ENCODE measurements around the gene S100A12. TPM values are rescaled to one million over a fixed set of nuclear protein-coding genes. Genes with fewer than 3 reads are reported as not detected.
"Not testable (repeated sequence)": the region's sequence is repeated elsewhere in the genome, so short reads cannot be mapped to it uniquely, and the experiment has no call there.

S100A12 gene
- total and polyA plus RNA-seq, 2 donors (not counting 3 experiments of a cell fraction or from before 2014, with no cell fraction given): not detected

DNA sequence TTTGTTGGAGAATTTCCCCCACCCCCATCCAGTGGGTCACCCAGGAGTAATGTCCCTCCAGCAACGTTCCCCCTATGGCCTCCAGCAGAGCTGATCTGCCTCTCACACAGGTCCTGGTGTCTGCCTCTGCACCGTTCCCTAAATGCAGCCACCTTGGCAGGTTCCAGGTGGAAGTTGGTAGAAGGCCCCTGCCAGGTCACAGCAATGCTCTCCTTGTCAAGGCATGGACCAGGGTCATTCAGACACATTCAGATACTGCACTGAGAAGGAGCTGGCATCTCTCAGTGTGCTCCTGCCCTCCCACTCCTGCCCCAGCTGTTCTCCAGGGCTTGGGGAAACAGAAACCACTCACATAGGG, 44.0 kb upstream of the S100A12 start:
- H2AFZ ChIP-seq (ENCODE audit: low read depth, low read length); H3K4me1 ChIP-seq (ENCODE audit: control insufficient read depth, extremely low read depth, insufficient read depth, low read length); H4K20me1 ChIP-seq (replicated peaks; ENCODE audit: control insufficient read depth, extremely low read depth, insufficient read depth, low read length); H3K9ac ChIP-seq (replicated peaks; ENCODE audit: extremely low read depth, insufficient read depth, low read length); H3K9me1 ChIP-seq (replicated peaks; ENCODE audit: control insufficient read depth, extremely low read depth, insufficient read depth, low read length); DNase-seq (ENCODE audit: low read depth, low spot score); BruUV-seq (replicated peaks); dilution Hi-C loops (cut with MboI; ENCODE audit: extremely low pct_ligation_motif_present, low sequenced_read_pairs); H3K27me3 ChIP-seq (ENCODE audit: control insufficient read depth in 2 of 2, insufficient read depth in 2 of 2, low read length in 2 of 2); H3K27ac ChIP-seq (ENCODE audit: insufficient read depth, low read depth, low read length); H3K4me2 ChIP-seq (ENCODE audit: insufficient read depth, low read length); CTCF ChIA-PET; intact Hi-C loops (cut with micrococcal nuclease); FAIRE-seq; H3K36me3 ChIP-seq (ENCODE audit: control insufficient read depth in 2 of 2, extremely low read depth in 1 of 2, insufficient read depth in 2 of 2, low read length in 2 of 2); POLR2A ChIA-PET; H3K4me3 ChIP-seq (replicated peaks in 1 of 3; ENCODE audit: insufficient read depth in 1 of 3, low read depth in 1 of 3, low read length in 3 of 3); H3K79me2 ChIP-seq (ENCODE audit: control insufficient read depth, insufficient read depth, low read length); H3K9me3 ChIP-seq (replicated peaks; ENCODE audit: control insufficient read depth, insufficient read depth, low read length): not testable (repeated sequence)

DNA sequence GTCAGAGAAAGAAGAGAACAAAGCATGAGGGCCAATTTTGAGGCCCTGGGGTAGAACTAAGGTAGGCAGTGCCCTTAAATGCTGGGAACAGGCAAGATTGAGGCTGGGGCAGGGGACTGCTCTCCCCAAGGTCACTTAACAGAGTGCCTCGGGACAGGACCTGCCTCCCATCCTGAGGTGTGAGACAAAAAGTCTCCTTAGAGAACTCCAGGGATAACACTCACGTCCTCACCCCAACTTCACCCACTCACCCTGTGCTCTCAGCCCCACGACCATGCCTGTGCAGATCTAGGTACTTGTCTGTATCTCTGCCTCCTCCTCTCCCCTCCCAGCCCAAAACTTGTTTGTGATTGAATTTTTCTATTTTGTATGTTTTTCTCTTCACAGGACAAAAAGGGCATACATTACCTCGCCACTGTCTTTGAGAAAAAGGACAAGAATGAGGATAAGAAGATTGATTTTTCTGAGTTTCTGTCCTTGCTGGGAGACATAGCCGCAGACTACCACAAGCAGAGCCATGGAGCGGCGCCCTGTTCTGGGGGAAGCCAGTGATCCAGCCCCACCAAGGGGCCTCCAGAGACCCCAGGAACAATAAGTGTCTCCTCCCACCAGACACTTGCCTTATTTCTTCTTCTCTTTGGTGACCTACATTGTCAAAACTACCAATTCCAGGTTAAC, 43.5 kb upstream of the S100A12 start:
- CTCF ChIA-PET; H3K27ac ChIP-seq (ENCODE audit: insufficient read depth, low read depth, low read length); H3K9me3 ChIP-seq (replicated peaks; ENCODE audit: control insufficient read depth, insufficient read depth, low read length); H3K36me3 ChIP-seq (ENCODE audit: control insufficient read depth in 2 of 2, extremely low read depth in 1 of 2, insufficient read depth in 2 of 2, low read length in 2 of 2); H3K9me1 ChIP-seq (replicated peaks; ENCODE audit: control insufficient read depth, extremely low read depth, insufficient read depth, low read length); POLR2A ChIA-PET; dilution Hi-C loops (cut with MboI; ENCODE audit: extremely low pct_ligation_motif_present, low sequenced_read_pairs); H3K4me1 ChIP-seq (ENCODE audit: control insufficient read depth, extremely low read depth, insufficient read depth, low read length); intact Hi-C loops (cut with micrococcal nuclease); H3K79me2 ChIP-seq (ENCODE audit: control insufficient read depth, insufficient read depth, low read length); H3K4me3 ChIP-seq (replicated peaks in 1 of 3; ENCODE audit: insufficient read depth in 1 of 3, low read depth in 1 of 3, low read length in 3 of 3); FAIRE-seq; BruUV-seq (replicated peaks); H2AFZ ChIP-seq (ENCODE audit: low read depth, low read length); H3K9ac ChIP-seq (replicated peaks; ENCODE audit: extremely low read depth, insufficient read depth, low read length); H3K4me2 ChIP-seq (ENCODE audit: insufficient read depth, low read length); H4K20me1 ChIP-seq (replicated peaks; ENCODE audit: control insufficient read depth, extremely low read depth, insufficient read depth, low read length); H3K27me3 ChIP-seq (ENCODE audit: control insufficient read depth in 2 of 2, insufficient read depth in 2 of 2, low read length in 2 of 2); DNase-seq (ENCODE audit: low read depth, low spot score): not testable (repeated sequence)
